Liver (tissue), 9 donors: ENCODE data around the gene TSTD1. TPM values are rescaled to one million over a fixed set of nuclear protein-coding genes. Genes with fewer than 3 reads are reported as not detected.

ENCODE experiments used
- DNase-seq: peaks from one replicate; pipeline ENCODE4 v3.0.0-alpha.2; 2017; ENCODE audit warnings: low spot score
- H3K27ac ChIP-seq, 2 donors: one replicate each; pipeline ENCODE4 v1.7.0; 2013; ENCODE audit warnings: inconsistent platforms in 2 of 2, low read length in 2 of 2, control low read depth in 1 of 2, low read depth in 1 of 2, mild to moderate bottlenecking in 1 of 2
- H3K27me3 ChIP-seq, 4 donors: one replicate each; pipeline versions ENCODE4 v1.6.1 to v1.7.0; 2013; ENCODE audit warnings: low read length in 3 of 4, inconsistent platforms in 1 of 4, mild to moderate bottlenecking in 1 of 4, moderate library complexity in 1 of 4; ENCODE audit not compliant: control insufficient read depth in 4 of 4, insufficient read depth in 4 of 4
- H3K36me3 ChIP-seq, 4 donors: one replicate each; pipeline versions ENCODE4 v1.6.1 to v1.7.0; 2013; ENCODE audit warnings: low read length in 3 of 4, mild to moderate bottlenecking in 3 of 4, low read depth in 1 of 4, moderate library complexity in 1 of 4; ENCODE audit not compliant: control insufficient read depth in 4 of 4, insufficient read depth in 3 of 4
- H3K4me1 ChIP-seq, 4 donors: one replicate each; pipeline versions ENCODE4 v1.6.1 to v1.7.0; 2013; ENCODE audit warnings: low read length in 3 of 4, mild to moderate bottlenecking in 3 of 4, moderate library complexity in 1 of 4; ENCODE audit not compliant: control insufficient read depth in 4 of 4, insufficient read depth in 4 of 4
- H3K4me3 ChIP-seq, 3 donors: one replicate each; pipeline versions ENCODE4 v1.6.1 to v1.7.0; 2013; ENCODE audit warnings: low read length in 3 of 3, control low read depth in 1 of 3, low read depth in 1 of 3, mild to moderate bottlenecking in 1 of 3
- H3K9ac ChIP-seq, 2 donors: one replicate each; pipeline ENCODE4 v1.7.0; 2013; ENCODE audit warnings: low read length in 2 of 2, mild to moderate bottlenecking in 2 of 2, moderate library complexity in 2 of 2, control low read depth in 1 of 2, low read depth in 1 of 2
- H3K9me3 ChIP-seq, 4 donors: one replicate each; pipeline versions ENCODE4 v1.6.1 to v1.7.0; 2013; ENCODE audit warnings: low read length in 3 of 4; ENCODE audit not compliant: control insufficient read depth in 4 of 4
- EGR1 ChIP-seq, 2 donors: IDR thresholded peaks; 2 replicates each; pipeline ENCODE4 v1.6.1; 2016 to 2018; ENCODE audit warnings: antibody characterized with exemption in 2 of 2, low read depth in 2 of 2
- FOXA1 ChIP-seq: IDR thresholded peaks from 2 replicates; pipeline ENCODE4 v1.6.1; 2016; ENCODE audit warnings: antibody characterized with exemption
- FOXA2 ChIP-seq: IDR thresholded peaks from 2 replicates; pipeline ENCODE4 v1.6.1; 2016; ENCODE audit warnings: antibody characterized with exemption
- GABPA ChIP-seq, 2 donors: IDR thresholded peaks in 1 of 2; conservative IDR thresholded peaks in 1 of 2; 2 replicates each; pipeline ENCODE4 v1.6.1; 2016; ENCODE audit warnings: antibody characterized with exemption in 2 of 2, mild to moderate bottlenecking in 1 of 2, moderate library complexity in 1 of 2
- HNF4A ChIP-seq, 2 donors: conservative IDR thresholded peaks; 2 replicates each; pipeline ENCODE4 v1.6.1; 2016; ENCODE audit warnings: antibody characterized with exemption in 2 of 2, mild to moderate bottlenecking in 2 of 2
- HNF4G ChIP-seq: IDR thresholded peaks from 2 replicates; pipeline ENCODE4 v1.6.1; 2016; ENCODE audit warnings: antibody characterized with exemption
- JUND ChIP-seq, 2 donors: IDR thresholded peaks; 2 replicates each; pipeline ENCODE4 v1.6.1; 2016; ENCODE audit warnings: antibody characterized with exemption in 2 of 2
- NR2F2 ChIP-seq: IDR thresholded peaks from 2 replicates; pipeline ENCODE4 v1.6.1; 2016; ENCODE audit warnings: antibody characterized with exemption
- RAD21 ChIP-seq, 2 donors: IDR thresholded peaks; 2 replicates each; pipeline ENCODE4 v1.6.1; 2016; ENCODE audit warnings: antibody characterized with exemption in 2 of 2, mild to moderate bottlenecking in 2 of 2
- RXRA ChIP-seq, 2 donors: IDR thresholded peaks; 2 replicates each; pipeline ENCODE4 v1.6.1; 2017 to 2018; ENCODE audit warnings: antibody characterized with exemption in 2 of 2, mild to moderate bottlenecking in 1 of 2
- SP1 ChIP-seq: IDR thresholded peaks from 2 replicates; pipeline ENCODE4 v1.6.1; 2018; ENCODE audit warnings: antibody characterized with exemption, mild to moderate bottlenecking
- TAF1 ChIP-seq: conservative IDR thresholded peaks from 2 replicates; pipeline ENCODE4 v1.6.1; 2016; ENCODE audit warnings: antibody characterized with exemption, mild to moderate bottlenecking
- YY1 ChIP-seq: IDR thresholded peaks from 2 replicates; pipeline ENCODE4 v1.6.1; 2016; ENCODE audit warnings: antibody characterized with exemption, mild to moderate bottlenecking
- WGBS: extraction: QIAGEN DNeasy Blood & Tissue Kit; methylation state at CpG from one replicate; pipeline ENCODE4 v1.1.7; 2013; 5-methylcytosine and 5-hydroxymethylcytosine counted together
- polyA plus RNA-seq, 2 donors: library from polyadenylated mRNA; stranded (reverse) in 1 of 2; unstranded in 1 of 2; fragments of 200-250 nt in 1 of 2; fragments of >200 nt in 1 of 2; fragmentation: Nextera tagmentation in 1 of 2; extraction: Ambion mirVana in 1 of 2; gene quantifications; one replicate each; pipeline versions ENCODE4 v1.2.1 to v1.2.3, GENCODE V29; 2013 to 2015
- total RNA-seq, 2 donors: library from RNA; depleted of rRNA; stranded (reverse); fragments of >200 nt; gene quantifications; one replicate each; pipeline ENCODE4 v1.2.3, GENCODE V29; 2014
- TF ChIP-seq, protein P1 (sequence below): fragments of 150-350 bp; IDR thresholded peaks from 2 replicates; pipeline ENCODE4 v1.5.1; 2017; ENCODE audit warnings: improper control_type of control experiment, low read depth, low read length; ENCODE audit not compliant: missing input control
- TF ChIP-seq, protein P2 (sequence below): IDR thresholded peaks from 2 replicates; pipeline ENCODE4 v1.6.1; 2016; ENCODE audit warnings: antibody characterized with exemption
- TF ChIP-seq, protein P3 (sequence below): IDR thresholded peaks from 2 replicates; pipeline ENCODE4 v1.6.1; 2016; ENCODE audit warnings: antibody characterized with exemption, mild to moderate bottlenecking
- TF ChIP-seq, protein P4 (sequence below): IDR thresholded peaks from 2 replicates; pipeline ENCODE4 v1.6.1; 2016; ENCODE audit warnings: antibody characterized with exemption
- TF ChIP-seq, protein P5 (sequence below): IDR thresholded peaks from 2 replicates; pipeline ENCODE4 v1.6.1; 2016; ENCODE audit warnings: antibody characterized with exemption
- donor health status: healthy.
- donor health status: healthy.
- donor health status: healthy.
- donor health status: healthy.
- donor health status: healthy.

The TSTD1 gene
- total and polyA plus RNA-seq, 4 donors = 10.9 to 67.5 (median 34.8) TPM

DNA sequence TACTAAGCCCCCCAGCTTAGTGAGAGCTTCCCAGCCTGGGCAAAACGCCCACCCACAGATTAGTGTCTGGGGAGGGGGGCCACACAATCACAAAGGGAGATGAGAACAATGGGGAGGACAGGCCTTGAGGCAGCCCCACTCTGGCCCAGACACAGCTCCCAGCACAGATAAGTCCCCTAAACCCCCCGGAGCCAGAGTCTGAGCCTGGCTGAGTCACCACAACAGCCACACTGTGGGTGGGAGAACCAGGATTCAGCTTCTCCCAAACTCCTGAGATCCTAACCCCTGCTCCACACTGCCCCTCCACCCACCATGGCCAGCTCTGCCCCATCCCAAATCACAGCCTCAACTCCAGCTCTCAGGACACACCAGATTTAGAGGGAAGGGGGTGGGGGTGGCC is 46.4 kb upstream of the TSTD1 start:
- H3K9ac ChIP-seq = no peak overlapping the region
- DNase-seq = no peak
- H3K27ac ChIP-seq = no peak overlapping the region
- WGBS = 82% methylated on average over 2 of the region's 2 CpGs
- H3K4me3 ChIP-seq = no peak overlapping the region
- no peaks in the 10 kb centered on the region for H3K9me3 ChIP-seq
- H3K36me3 ChIP-seq = no peaks in the 10 kb centered on the region
- TF ChIP-seq, protein P1, sequence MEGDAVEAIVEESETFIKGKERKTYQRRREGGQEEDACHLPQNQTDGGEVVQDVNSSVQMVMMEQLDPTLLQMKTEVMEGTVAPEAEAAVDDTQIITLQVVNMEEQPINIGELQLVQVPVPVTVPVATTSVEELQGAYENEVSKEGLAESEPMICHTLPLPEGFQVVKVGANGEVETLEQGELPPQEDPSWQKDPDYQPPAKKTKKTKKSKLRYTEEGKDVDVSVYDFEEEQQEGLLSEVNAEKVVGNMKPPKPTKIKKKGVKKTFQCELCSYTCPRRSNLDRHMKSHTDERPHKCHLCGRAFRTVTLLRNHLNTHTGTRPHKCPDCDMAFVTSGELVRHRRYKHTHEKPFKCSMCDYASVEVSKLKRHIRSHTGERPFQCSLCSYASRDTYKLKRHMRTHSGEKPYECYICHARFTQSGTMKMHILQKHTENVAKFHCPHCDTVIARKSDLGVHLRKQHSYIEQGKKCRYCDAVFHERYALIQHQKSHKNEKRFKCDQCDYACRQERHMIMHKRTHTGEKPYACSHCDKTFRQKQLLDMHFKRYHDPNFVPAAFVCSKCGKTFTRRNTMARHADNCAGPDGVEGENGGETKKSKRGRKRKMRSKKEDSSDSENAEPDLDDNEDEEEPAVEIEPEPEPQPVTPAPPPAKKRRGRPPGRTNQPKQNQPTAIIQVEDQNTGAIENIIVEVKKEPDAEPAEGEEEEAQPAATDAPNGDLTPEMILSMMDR = no peak
- TF ChIP-seq RXRA (IDR thresholded peaks at IDR 0.05) (no peak), RAD21 (IDR thresholded peaks at IDR 0.05) (no peak), HNF4G (no peak), FOXA1 (no peak), HNF4A (conservative IDR thresholded peaks at IDR 0.05) (no peak), JUND (IDR thresholded peaks at IDR 0.05) (no peak), NR2F2 (no peak), GABPA (IDR thresholded peaks at IDR 0.05 in 1 of 2, conservative IDR thresholded peaks at IDR 0.05 in 1 of 2) (no peak), SP1 (no peak), EGR1 (IDR thresholded peaks at IDR 0.05; ENCODE audit: low read depth in 2 of 2) (no peak)
- TF ChIP-seq, protein P2, sequence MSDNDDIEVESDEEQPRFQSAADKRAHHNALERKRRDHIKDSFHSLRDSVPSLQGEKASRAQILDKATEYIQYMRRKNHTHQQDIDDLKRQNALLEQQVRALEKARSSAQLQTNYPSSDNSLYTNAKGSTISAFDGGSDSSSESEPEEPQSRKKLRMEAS = no peak
- TF ChIP-seq, protein P3, sequence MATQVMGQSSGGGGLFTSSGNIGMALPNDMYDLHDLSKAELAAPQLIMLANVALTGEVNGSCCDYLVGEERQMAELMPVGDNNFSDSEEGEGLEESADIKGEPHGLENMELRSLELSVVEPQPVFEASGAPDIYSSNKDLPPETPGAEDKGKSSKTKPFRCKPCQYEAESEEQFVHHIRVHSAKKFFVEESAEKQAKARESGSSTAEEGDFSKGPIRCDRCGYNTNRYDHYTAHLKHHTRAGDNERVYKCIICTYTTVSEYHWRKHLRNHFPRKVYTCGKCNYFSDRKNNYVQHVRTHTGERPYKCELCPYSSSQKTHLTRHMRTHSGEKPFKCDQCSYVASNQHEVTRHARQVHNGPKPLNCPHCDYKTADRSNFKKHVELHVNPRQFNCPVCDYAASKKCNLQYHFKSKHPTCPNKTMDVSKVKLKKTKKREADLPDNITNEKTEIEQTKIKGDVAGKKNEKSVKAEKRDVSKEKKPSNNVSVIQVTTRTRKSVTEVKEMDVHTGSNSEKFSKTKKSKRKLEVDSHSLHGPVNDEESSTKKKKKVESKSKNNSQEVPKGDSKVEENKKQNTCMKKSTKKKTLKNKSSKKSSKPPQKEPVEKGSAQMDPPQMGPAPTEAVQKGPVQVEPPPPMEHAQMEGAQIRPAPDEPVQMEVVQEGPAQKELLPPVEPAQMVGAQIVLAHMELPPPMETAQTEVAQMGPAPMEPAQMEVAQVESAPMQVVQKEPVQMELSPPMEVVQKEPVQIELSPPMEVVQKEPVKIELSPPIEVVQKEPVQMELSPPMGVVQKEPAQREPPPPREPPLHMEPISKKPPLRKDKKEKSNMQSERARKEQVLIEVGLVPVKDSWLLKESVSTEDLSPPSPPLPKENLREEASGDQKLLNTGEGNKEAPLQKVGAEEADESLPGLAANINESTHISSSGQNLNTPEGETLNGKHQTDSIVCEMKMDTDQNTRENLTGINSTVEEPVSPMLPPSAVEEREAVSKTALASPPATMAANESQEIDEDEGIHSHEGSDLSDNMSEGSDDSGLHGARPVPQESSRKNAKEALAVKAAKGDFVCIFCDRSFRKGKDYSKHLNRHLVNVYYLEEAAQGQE = no peak
- no peaks in the 10 kb centered on the region for H3K27me3 ChIP-seq
- peaks cover 0 to 1% (median 0%) of the 10 kb centered on the region in 4 donors for H3K4me1 ChIP-seq

DNA sequence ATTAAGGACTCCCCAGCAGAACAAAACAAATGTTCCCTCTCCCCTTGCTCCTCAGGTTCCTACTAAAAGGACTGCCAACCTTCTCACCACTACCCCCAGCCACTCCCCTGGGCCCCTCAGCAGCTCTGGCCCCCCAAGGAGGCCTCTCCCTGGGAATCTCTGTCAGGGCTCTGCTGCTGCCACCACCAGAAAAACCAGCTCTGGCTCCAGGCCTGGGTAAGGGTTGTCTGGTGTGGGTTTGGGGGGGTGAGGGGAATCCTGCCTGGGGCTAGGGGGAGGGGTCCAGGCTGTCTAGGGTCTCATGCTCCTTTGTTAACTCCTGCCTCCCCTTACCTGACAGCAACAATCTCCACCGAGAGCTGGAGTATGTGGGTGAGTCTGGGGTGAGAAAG is 45.8 kb upstream of the TSTD1 start:
- no peaks in the 10 kb centered on the region for H3K9me3 ChIP-seq
- no peak overlapping the region for H3K27ac ChIP-seq
- no peak overlapping the region for H3K9ac ChIP-seq
- H3K4me1 ChIP-seq = peaks cover 0 to 1% (median 0%) of the 10 kb centered on the region in 4 donors
- H3K4me3 ChIP-seq = no peak overlapping the region
- H3K36me3 ChIP-seq = no peaks in the 10 kb centered on the region
- H3K27me3 ChIP-seq = no peaks in the 10 kb centered on the region
- WGBS = 100% methylated on average over 1 of the region's 1 CpG
- no peak for DNase-seq
- TF ChIP-seq, protein P1 = no peak
- TF ChIP-seq HNF4A (conservative IDR thresholded peaks at IDR 0.05) (no peak), RXRA (IDR thresholded peaks at IDR 0.05) (no peak), FOXA1 (no peak), SP1 (no peak), TAF1 (no peak), HNF4G (no peak), NR2F2 (no peak), JUND (IDR thresholded peaks at IDR 0.05) (no peak), RAD21 (IDR thresholded peaks at IDR 0.05) (no peak), FOXA2 (no peak), YY1 (no peak), EGR1 (IDR thresholded peaks at IDR 0.05; ENCODE audit: low read depth in 2 of 2) (no peak), GABPA (IDR thresholded peaks at IDR 0.05 in 1 of 2, conservative IDR thresholded peaks at IDR 0.05 in 1 of 2) (no peak)
- TF ChIP-seq, protein P4, sequence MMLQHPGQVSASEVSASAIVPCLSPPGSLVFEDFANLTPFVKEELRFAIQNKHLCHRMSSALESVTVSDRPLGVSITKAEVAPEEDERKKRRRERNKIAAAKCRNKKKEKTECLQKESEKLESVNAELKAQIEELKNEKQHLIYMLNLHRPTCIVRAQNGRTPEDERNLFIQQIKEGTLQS = no peak
- TF ChIP-seq, protein P5, sequence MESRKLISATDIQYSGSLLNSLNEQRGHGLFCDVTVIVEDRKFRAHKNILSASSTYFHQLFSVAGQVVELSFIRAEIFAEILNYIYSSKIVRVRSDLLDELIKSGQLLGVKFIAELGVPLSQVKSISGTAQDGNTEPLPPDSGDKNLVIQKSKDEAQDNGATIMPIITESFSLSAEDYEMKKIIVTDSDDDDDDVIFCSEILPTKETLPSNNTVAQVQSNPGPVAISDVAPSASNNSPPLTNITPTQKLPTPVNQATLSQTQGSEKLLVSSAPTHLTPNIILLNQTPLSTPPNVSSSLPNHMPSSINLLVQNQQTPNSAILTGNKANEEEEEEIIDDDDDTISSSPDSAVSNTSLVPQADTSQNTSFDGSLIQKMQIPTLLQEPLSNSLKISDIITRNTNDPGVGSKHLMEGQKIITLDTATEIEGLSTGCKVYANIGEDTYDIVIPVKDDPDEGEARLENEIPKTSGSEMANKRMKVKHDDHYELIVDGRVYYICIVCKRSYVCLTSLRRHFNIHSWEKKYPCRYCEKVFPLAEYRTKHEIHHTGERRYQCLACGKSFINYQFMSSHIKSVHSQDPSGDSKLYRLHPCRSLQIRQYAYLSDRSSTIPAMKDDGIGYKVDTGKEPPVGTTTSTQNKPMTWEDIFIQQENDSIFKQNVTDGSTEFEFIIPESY = no peak
- TF ChIP-seq, protein P3 = no peak
